PC-3 (cell line): Measurements from ENCODE around the gene PACRG.

Source experiments
- CTCF ChIP-seq: fragments of 300-600 bp; sonication (generic); conservative IDR thresholded peaks from 2 replicates; pipeline ENCODE4 v1.5.1; 2017; ENCODE audit warnings: antibody characterized with exemption, low read depth, mild to moderate bottlenecking, low read length
- EZH2 ChIP-seq: fragments of 300-600 bp; sonication (generic); IDR thresholded peaks from one replicate; pipeline ENCODE4 v1.6.1; 2017; ENCODE audit warnings: antibody characterized with exemption, mild to moderate bottlenecking, low read length; ENCODE audit not compliant: unreplicated experiment

- no peak for TF ChIP-seq CTCF
- TF ChIP-seq EZH2: no peak
These were observed 6.4 kb upstream of the PACRG start for GRCh38 chr6:162721404-162721687.
